T follicular helper cell (primary cell): Measurements from ENCODE around the gene DCLRE1B.

Experiments
- DNase-seq: peaks from one replicate; pipeline ENCODE4 v3.0.0-alpha.2; 2020; ENCODE audit warnings: low read depth

The DCLRE1B gene

DNA sequence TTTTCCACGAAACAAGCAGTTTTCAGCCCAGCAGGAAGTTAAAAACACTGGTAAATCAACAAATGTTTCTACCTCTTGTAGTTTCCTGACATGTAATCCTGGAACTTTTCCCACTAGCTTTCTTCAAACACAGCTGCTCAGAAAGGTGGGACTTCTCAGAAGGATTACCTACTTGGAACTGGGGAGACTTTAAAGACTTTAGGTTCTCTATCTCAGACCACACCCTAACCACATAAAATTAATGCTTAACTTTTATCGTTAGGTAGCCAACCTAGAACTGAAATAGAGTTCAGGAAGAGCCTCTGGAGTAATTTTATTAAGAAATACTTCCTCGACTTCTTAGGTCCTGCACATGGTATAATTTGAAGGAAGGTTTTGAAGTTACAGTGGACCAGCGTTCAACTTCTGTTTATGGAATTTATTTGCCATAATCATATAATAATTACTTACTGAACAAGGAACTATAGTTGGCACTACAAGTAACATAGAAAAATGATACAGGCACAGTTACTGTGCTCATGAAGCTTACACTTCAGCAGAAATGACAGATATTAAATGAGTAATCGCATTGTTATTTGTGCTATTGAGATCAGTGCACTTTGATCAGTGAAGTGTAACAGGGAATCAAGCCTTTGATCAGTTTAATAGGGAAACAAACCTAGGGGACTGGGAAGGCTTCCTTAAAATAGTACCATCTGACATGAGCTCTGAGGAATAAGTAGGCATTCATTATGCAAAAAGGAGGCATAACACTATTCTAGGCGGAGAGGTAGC, 17.5 kb upstream of the DCLRE1B start, which contains the start of gene BCL2L15:
BCL2L15 (minus strand) TSS at position 180 of the 774 bp plus-strand sequence. CDS start 206 bp downstream, outside the sequence.
- DNase-seq: no peak

- no peak for DNase-seq
Observed at GRCh38 chr1:113890816-113891215, 14.3 kb upstream of the DCLRE1B start.

- no peak for DNase-seq
Observed at GRCh38 chr1:113891631-113892220, 13.4 kb upstream of the DCLRE1B start.

- no peak for DNase-seq
Observed at GRCh38 chr1:113893267-113893666, 11.9 kb upstream of the DCLRE1B start.

DNA sequence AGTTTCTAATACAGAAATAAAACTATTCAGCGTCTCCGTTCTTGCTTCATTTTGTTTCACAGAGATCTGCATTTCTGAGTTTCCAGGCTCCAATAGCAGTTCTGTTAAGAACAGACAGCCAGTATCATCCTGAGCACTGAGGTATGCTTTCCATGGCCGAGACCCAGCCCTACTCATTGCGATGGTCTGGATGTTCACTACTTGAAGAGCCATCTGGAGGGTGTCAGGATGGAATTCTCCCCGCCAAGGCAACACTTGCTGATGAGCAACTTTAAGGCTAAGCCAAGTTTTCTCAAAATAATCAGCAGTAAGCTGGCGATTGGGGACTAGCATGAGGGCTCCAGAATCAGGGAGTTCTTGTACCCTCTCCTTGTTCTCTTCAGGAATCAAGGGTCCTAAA, 10.0 kb upstream of the DCLRE1B start:
- no peak for DNase-seq

- no peak for DNase-seq
Observed at GRCh38 chr1:113895961-113896360, 9.2 kb upstream of the DCLRE1B start.

DNA sequence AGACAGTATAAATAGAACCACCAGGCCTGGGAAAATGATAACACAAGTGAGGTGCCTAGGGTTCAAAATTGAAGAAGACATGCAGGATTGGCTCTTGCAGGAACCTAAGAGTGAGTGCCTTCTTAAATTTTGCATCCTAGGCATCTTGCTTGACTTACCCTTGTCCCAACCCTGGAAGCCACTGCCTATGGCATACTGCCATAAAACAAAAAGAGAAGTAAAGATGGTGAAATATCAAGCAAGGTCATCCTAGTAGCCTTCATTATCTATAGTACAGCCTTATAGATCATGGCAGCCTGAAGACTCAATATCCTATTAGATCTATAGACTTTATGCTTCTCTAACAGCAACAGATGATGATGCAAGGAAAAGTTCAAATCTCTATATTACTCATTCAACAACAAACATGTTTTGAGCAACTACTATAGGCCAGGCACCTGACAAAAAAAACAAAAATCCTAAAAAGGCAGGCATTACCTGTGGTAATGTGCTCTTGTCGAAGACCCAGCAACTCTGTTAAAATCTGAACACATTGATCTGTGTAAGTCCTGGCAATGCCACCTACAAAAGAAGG, 6.8 kb upstream of the DCLRE1B start:
- DNase-seq: no peak

DNA sequence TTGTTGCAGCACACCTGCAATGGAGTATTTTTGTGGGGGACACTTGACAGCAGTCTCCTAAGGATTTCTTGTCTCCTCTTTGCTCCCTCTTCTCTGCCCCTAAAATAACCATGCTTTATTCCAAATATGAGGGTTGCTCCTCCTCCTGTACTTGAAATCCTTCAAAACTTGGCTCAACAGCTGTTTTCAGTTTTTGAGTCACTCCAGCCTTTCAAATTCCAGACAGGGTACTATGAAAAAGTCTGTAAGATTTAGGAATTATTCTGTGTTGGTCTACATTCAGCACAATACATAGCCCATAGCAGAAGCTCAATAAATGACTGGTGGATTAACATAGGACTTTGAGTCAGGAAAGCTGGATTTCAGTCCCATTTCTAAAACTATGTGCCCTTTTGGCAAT, 6.0 kb upstream of the DCLRE1B start:
- no peak for DNase-seq

GRCh38 chr1:113901191-113901590, 3.9 kb upstream of the DCLRE1B start:
- DNase-seq: no peak

DNA sequence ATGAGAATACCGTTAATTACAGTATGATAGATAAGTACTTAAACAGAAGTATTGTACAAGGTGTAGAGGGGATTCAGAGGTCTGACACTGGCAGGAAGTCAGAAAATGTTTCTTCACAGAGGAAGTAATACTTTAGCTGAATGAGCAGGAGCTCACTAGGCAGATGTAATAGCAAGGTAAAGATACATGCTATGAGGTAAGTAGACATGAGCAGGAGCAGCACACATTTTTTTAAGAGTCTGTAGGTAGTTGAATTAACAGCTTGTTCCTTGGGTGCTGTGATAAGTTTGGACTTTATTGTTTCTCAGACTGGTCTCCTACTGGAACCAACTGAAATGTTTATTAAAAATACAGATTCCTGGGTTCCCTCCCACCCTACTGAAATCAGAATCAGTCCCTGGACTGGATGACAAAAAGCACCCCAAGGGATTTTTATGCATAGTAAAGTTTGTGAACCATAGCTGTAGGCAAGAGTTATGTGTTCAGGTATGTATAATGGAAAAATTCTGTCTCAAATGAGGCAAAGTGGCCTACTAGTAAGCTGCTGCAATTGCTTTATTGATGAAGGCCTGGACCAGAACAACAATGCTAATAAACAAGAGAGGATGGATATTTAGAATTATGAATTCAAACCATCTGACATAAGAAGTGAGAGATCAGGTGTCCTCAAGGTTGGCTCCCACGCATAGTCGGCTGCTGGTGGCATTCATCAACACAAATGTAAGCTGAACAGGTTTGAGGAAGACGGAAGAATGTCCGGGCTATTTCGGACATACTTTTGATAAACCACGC, 1.4 kb upstream of the DCLRE1B start:
- no peak for DNase-seq

- no peak for DNase-seq
Observed at GRCh38 chr1:113904293-113904673, 843 bp upstream of the DCLRE1B start.

GRCh38 chr1:113905435-113905861, 322 bp downstream of the DCLRE1B start:
- no peak for DNase-seq

- no peak for DNase-seq
Observed at GRCh38 chr1:113912594-113913311, 7.6 kb downstream of the DCLRE1B start.

GRCh38 chr1:113913312-113913668, 8.2 kb downstream of the DCLRE1B start:
- no peak for DNase-seq

DNA sequence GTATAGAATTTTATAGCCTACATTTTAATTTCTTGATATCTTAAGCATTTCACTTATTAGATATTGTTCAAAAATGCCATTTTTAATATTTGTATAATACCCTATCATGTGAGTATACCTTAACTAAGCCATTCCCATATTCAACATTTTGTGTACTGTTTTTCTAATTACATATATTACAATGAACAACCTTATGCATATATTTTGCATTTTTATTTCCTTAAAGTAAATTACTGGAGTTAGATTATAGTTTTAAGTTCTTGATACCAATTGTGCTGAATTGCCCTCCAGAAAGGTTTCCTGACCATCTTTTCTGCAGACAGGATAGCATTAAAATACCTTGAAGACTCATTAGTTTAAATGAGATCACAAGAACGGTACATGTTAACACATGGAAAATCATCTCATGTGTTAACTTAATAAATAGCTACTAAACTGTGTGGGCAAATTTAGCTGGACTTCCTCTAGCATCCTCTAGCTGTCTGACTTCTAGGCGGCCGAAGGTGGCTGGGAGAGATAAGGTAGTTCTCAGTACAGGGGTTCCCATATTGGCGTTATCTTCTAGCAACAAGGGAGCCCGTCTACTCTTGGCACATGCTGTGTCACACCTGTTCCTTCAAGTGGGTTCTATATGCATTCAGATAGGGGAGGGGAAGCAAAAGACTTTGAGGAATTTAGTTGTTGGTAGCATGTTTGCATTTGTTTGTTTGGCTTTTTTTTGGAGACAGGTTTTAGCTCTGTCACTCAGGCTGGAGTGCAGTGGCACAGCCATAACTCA, 8.9 kb downstream of the DCLRE1B start:
- no peak for DNase-seq

DNA sequence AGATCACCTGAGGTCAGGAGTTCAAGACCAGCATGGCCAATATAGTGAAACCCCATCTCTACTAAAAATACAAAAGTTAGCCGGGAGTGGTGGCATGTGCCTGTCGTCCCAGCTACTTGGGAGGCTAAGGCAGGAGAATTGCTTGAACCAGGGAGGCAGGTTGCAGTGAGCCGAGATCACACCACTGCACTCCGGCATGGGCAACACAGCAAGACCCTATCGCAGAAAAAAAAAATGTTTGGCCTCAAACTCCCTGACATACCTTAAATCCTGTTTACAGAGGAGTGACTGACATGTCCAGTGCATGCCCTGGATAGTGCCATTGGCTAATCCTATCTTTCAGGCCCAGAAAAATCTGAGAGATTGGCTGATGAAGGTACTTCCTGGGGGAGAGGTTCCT, 11.8 kb downstream of the DCLRE1B start:
- no peak for DNase-seq

- DNase-seq: no peak
Observed at GRCh38 chr1:113917400-113918082, 12.4 kb downstream of the DCLRE1B start.

GRCh38 chr1:113918243-113918642, 13.1 kb downstream of the DCLRE1B start:
- no peak for DNase-seq

- DNase-seq: no peak
Observed at GRCh38 chr1:113922957-113923356, 17.8 kb downstream of the DCLRE1B start.

GRCh38 chr1:113924473-113924872, 19.3 kb downstream of the DCLRE1B start:
- DNase-seq: no peak
